Body of pancreas (tissue), 4 donors: Measurements from ENCODE around the gene GBP7. TPM values are rescaled to one million over a fixed set of nuclear protein-coding genes. Genes with fewer than 3 reads are reported as not detected.

Experiments used
- ATAC-seq: fragments of 150-250 bp; one replicate; pipeline ENCODE4 v1.9.1; 2016
- DNase-seq, 4 donors: peaks; one replicate each; pipeline ENCODE4 v3.0.0-alpha.2; 2019
- H3K27ac ChIP-seq, 4 donors: fragments of 200-600 bp; sonication (generic); 1 replicate in 3 of 4; 2 replicates in 1 of 4; pipeline versions ENCODE4 v1.5.1 to v1.6.1; 2016 to 2019; ENCODE audit warnings: mild to moderate bottlenecking in 1 of 4, mixed read lengths in 1 of 4, moderate library complexity in 1 of 4
- H3K27me3 ChIP-seq, 2 donors: fragments of 200-600 bp; sonication (generic); one replicate each; pipeline ENCODE4 v1.6.0; 2016; ENCODE audit warnings: mild to moderate bottlenecking in 1 of 2
- H3K36me3 ChIP-seq, 2 donors: fragments of 200-600 bp; sonication (generic); replicated peaks in 1 of 2; 2 replicates each; pipeline ENCODE4 v1.5.1; 2016; ENCODE audit warnings: low read depth in 2 of 2; ENCODE audit not compliant: insufficient read depth in 1 of 2
- H3K4me1 ChIP-seq: fragments of 200-600 bp; sonication (generic); one replicate; pipeline ENCODE4 v1.6.0; 2016
- H3K4me3 ChIP-seq, 2 donors: fragments of 200-600 bp; sonication (generic); 1 replicate in 1 of 2; 2 replicates in 1 of 2; pipeline ENCODE4 v1.5.1; 2016 to 2019
- H3K9me3 ChIP-seq, 3 donors: fragments of 200-600 bp; sonication (generic); 1 replicate in 2 of 3; 2 replicates in 1 of 3; pipeline ENCODE4 v1.5.1; 2016
- POLR2A ChIP-seq, 3 donors: fragments of 450-650 bp; IDR thresholded peaks; one replicate each; pipeline ENCODE4 v1.6.1; 2016; ENCODE audit warnings: antibody characterized with exemption in 3 of 3, mild to moderate bottlenecking in 2 of 3
- WGBS, 2 donors: methylation state at CpG; one replicate each; pipeline ENCODE4 v1.1.5; 2017; 5-methylcytosine and 5-hydroxymethylcytosine counted together
- intact Hi-C: fragments of 100-400 bp; cut with DNase I; formaldehyde crosslinking; loops from one replicate; pipeline ENCODE4 v1.15.1; 2023
- total RNA-seq, 2 donors: library from RNA; depleted of rRNA; stranded (reverse); fragments of >200 nt; gene quantifications; one replicate each; pipeline ENCODE4 v1.1.0, GENCODE V29; 2016
- TF ChIP-seq, protein P1 (sequence below), 7 experiments: fragments of 450-650 bp in 4 of 7; fragments of 200-600 bp in 3 of 7; sonication (generic) in 3 of 7; IDR thresholded peaks; one replicate each; pipeline ENCODE4 v1.5.1; 2016 to 2019; ENCODE audit warnings: antibody characterized with exemption in 7 of 7

The GBP7 gene
- total RNA-seq, 2 donors from 2014 or later = not detected

GRCh38 chr1:89172468-89173143 lies 3.2 kb downstream of the GBP7 start:
- DNase-seq = no peak
- no peak for TF ChIP-seq POLR2A (IDR thresholded peaks at IDR 0.05)
- TF ChIP-seq, protein P1, sequence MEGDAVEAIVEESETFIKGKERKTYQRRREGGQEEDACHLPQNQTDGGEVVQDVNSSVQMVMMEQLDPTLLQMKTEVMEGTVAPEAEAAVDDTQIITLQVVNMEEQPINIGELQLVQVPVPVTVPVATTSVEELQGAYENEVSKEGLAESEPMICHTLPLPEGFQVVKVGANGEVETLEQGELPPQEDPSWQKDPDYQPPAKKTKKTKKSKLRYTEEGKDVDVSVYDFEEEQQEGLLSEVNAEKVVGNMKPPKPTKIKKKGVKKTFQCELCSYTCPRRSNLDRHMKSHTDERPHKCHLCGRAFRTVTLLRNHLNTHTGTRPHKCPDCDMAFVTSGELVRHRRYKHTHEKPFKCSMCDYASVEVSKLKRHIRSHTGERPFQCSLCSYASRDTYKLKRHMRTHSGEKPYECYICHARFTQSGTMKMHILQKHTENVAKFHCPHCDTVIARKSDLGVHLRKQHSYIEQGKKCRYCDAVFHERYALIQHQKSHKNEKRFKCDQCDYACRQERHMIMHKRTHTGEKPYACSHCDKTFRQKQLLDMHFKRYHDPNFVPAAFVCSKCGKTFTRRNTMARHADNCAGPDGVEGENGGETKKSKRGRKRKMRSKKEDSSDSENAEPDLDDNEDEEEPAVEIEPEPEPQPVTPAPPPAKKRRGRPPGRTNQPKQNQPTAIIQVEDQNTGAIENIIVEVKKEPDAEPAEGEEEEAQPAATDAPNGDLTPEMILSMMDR (IDR thresholded peaks at IDR 0.05) = no peak

GRCh38 chr1:89171067-89171438 lies 4.8 kb downstream of the GBP7 start:
- TF ChIP-seq POLR2A (IDR thresholded peaks at IDR 0.05) = no peak

More at GRCh38 chr1:89172468-89173143, 3.2 kb downstream of the GBP7 start:
- 73 to 76% methylated on average over 4 of the region's 4 CpGs for WGBS, 2 donors
- intact Hi-C loops = no loop called here
- H3K4me1 ChIP-seq = no peaks in the 10 kb centered on the region
- H3K27me3 ChIP-seq = no peaks in the 10 kb centered on the region
- H3K9me3 ChIP-seq = no peaks in the 10 kb centered on the region
- no peak overlapping the region for H3K27ac ChIP-seq
- ATAC-seq = no peak
- no peak overlapping the region for H3K4me3 ChIP-seq
- H3K36me3 ChIP-seq = no peaks in the 10 kb centered on the region

DNA sequence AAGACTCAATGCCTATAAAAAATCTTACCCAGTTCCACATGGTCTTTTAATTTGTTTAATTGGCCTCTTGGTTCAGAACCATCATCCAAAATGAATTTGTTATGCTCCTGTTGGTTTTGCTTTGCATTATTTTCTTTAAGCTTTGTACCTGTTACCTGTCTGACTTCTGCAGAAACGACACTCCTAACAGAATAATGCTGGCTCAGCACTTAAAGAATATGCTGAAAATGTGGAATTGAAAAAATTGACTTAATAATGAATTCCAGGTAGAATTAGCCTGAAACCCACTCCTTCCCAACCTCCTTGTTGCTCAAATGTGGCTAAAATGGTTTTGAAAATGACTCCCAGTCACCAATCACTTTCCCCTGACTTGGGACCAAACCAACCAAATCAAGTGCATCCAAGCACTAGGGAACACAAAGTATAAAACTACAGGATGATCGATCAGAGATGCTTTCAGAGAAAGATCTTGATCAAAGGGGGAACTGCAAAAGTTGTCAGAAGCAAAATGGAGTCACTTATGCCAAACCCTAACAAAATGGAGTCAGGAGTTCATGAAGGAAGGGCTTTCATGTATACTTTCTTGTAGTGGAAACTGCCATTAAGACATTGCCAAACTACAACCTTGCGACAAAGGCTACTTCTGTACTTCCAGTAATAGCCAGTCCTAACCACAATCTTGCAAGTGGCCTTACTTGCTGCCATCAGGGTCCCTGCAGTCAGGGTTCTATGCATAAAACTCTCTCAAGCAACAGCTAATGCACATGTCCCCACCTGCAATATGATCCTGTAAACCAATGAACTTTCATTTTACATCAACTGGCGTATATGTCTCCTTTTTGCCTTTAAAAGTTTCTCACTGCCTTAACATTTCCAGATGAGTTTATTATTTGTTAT lies 5.4 kb downstream of the GBP7 start:
- Histone ChIP-seq H3K4me1 (no peaks in the 10 kb centered on the region), H3K4me3 (no peak overlapping the region), H3K9me3 (no peaks in the 10 kb centered on the region), H3K36me3 (no peaks in the 10 kb centered on the region), H3K27ac (no peak overlapping the region), H3K27me3 (no peaks in the 10 kb centered on the region)
- intact Hi-C loops = no loop called here
- no peak for TF ChIP-seq POLR2A (IDR thresholded peaks at IDR 0.05)
- TF ChIP-seq, protein P1 (IDR thresholded peaks at IDR 0.05) = no peak
- WGBS, 2 donors = 87 to 94% methylated on average over 4 of the region's 4 CpGs
- no peak for DNase-seq
- no peak for ATAC-seq

More at GRCh38 chr1:89171067-89171438, 4.8 kb downstream of the GBP7 start:
- Histone ChIP-seq H3K9me3 (no peaks in the 10 kb centered on the region), H3K4me1 (no peaks in the 10 kb centered on the region), H3K36me3 (no peaks in the 10 kb centered on the region), H3K27ac (no peak overlapping the region), H3K4me3 (no peak overlapping the region), H3K27me3 (no peaks in the 10 kb centered on the region)
- DNase-seq (no peak), ATAC-seq (no peak)
- intact Hi-C loops = no loop called here

- DNase-seq (no peak), ATAC-seq (no peak)
- TF ChIP-seq POLR2A (IDR thresholded peaks at IDR 0.05) = no peak
- TF ChIP-seq, protein P1 (IDR thresholded peaks at IDR 0.05) = no peak
- 10 to 11% methylated on average over 2 of the region's 2 CpGs for WGBS, 2 donors
- Histone ChIP-seq H3K27me3 (no peaks in the 10 kb centered on the region), H3K4me3 (no peak overlapping the region), H3K4me1 (no peaks in the 10 kb centered on the region), H3K9me3 (no peaks in the 10 kb centered on the region), H3K27ac (no peak overlapping the region), H3K36me3 (no peaks in the 10 kb centered on the region)
- intact Hi-C loops = no loop called here
These were observed 6.6 kb downstream of the GBP7 start for GRCh38 chr1:89169166-89169565.

DNA sequence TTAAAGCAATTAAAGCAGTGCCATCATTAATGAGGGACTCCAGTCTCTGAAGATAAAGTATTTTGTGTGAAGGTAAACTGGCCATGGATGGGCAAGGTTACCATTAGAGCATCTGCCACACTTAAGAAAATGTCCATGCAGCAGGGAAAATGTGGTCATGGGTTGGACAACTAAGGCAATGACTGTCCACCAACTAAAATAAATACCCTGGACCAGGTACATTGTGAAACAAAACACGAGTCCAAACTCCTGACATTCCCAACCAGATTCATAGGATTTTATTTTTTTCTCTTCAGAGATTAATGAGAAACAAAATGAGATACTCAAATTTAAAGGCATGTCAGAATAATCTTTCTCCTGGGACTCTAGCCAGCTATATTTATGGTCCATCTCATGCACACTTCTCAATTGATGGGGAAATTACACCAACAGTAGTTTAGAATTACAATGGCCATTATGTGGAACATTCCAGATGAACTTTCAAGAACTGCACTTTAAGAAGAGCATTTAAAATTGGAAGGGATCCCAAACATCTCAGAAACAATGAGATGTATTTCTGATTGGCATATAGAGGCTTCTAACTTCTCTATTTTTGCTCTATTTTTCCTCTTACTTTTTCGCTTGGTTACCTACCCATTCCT lies 8.1 kb downstream of the GBP7 start:
- 78 to 86% methylated on average over 2 of the region's 2 CpGs for WGBS, 2 donors
- no peaks in the 10 kb centered on the region for H3K9me3 ChIP-seq
- no peak for ATAC-seq
- H3K36me3 ChIP-seq = no peaks in the 10 kb centered on the region
- TF ChIP-seq, protein P1 (IDR thresholded peaks at IDR 0.05) = no peak
- no peak for TF ChIP-seq POLR2A (IDR thresholded peaks at IDR 0.05)
- H3K4me3 ChIP-seq = no peak overlapping the region
- H3K27ac ChIP-seq = no peak overlapping the region
- H3K4me1 ChIP-seq = no peaks in the 10 kb centered on the region
- DNase-seq = no peak
- no peaks in the 10 kb centered on the region for H3K27me3 ChIP-seq
- intact Hi-C loops = no loop called here
